ENCODE data around the gene ZNF831.

The ZNF831 gene

GRCh38 chr20:59141818-59142581 is 21.6 kb upstream of the ZNF831 start:
- DNase-seq, result no peak

- no peak for DNase-seq
Observed at GRCh38 chr20:59143326-59143725, 20.3 kb upstream of the ZNF831 start.

GRCh38 chr20:59144179-59144830 is 19.3 kb upstream of the ZNF831 start:
- peak in 1 of 2 experiments; percentile 66 for DNase-seq

- no peak for DNase-seq
Observed at GRCh38 chr20:59144831-59145196, 18.8 kb upstream of the ZNF831 start.

GRCh38 chr20:59145247-59145923 is 18.2 kb upstream of the ZNF831 start:
- DNase-seq, result no peak

GRCh38 chr20:59145924-59146779 is 17.5 kb upstream of the ZNF831 start:
- peak; percentile 72 to 78 for DNase-seq

GRCh38 chr20:59146780-59147565 is 16.6 kb upstream of the ZNF831 start:
- no peak for DNase-seq

- DNase-seq, result no peak
Observed at GRCh38 chr20:59147586-59147985, 16.0 kb upstream of the ZNF831 start.

- no peak for DNase-seq
Observed at GRCh38 chr20:59148701-59149493, 14.7 kb upstream of the ZNF831 start.

GRCh38 chr20:59149678-59150504 is 13.7 kb upstream of the ZNF831 start:
- DNase-seq, result peak in 1 of 2 experiments; percentile 52

GRCh38 chr20:59150821-59151251 is 12.8 kb upstream of the ZNF831 start:
- no peak for DNase-seq

- no peak for DNase-seq
Observed at GRCh38 chr20:59151391-59151790, 12.2 kb upstream of the ZNF831 start.

- DNase-seq, result peak in 1 of 2 experiments; percentile 34
Observed at GRCh38 chr20:59151820-59152219, 11.8 kb upstream of the ZNF831 start.

GRCh38 chr20:59152559-59153354 is 10.9 kb upstream of the ZNF831 start:
- DNase-seq, result no peak

- no peak for DNase-seq
Observed at GRCh38 chr20:59153355-59153681, 10.3 kb upstream of the ZNF831 start.

GRCh38 chr20:59153832-59154231 is 9.8 kb upstream of the ZNF831 start:
- DNase-seq, result no peak

- DNase-seq, result no peak
Observed at GRCh38 chr20:59154317-59155013, 9.2 kb upstream of the ZNF831 start.

GRCh38 chr20:59157064-59157463 is 6.6 kb upstream of the ZNF831 start:
- DNase-seq, result no peak

- no peak for DNase-seq
Observed at GRCh38 chr20:59157531-59157930, 6.1 kb upstream of the ZNF831 start.

Data from stimulated activated CD4-positive, alpha-beta T cell treated with anti-CD3 and anti-CD28 coated beads, Interleukin-4, amount 100 ng/mL, for 4 hours (primary cell).